IPS DF 6.9 (cell line): ENCODE results near the gene CILP.

Experiments
- DNase-seq: peaks from one replicate; pipeline ENCODE4 v3.0.0-alpha.2; 2013; ENCODE audit warnings: low read depth, low spot score
- H3K27ac ChIP-seq: one replicate; pipeline ENCODE4 v1.5.1; 2013; ENCODE audit warnings: low read length, control low read depth
- H3K27me3 ChIP-seq: 2 replicates; pipeline ENCODE4 v1.6.1; 2013; ENCODE audit warnings: mild to moderate bottlenecking, low read length; ENCODE audit not compliant: control insufficient read depth, insufficient read depth
- H3K36me3 ChIP-seq: 2 replicates; pipeline ENCODE4 v1.6.1; 2013; ENCODE audit warnings: low read length; ENCODE audit not compliant: control insufficient read depth, insufficient read depth
- H3K4me1 ChIP-seq: 2 replicates; pipeline ENCODE4 v1.6.1; 2013; ENCODE audit warnings: low read length; ENCODE audit not compliant: control insufficient read depth, insufficient read depth
- H3K4me3 ChIP-seq: 2 replicates; pipeline ENCODE4 v1.5.1; 2013; ENCODE audit warnings: mild to moderate bottlenecking, low read length
- H3K9me3 ChIP-seq: 2 replicates; pipeline ENCODE4 v1.6.1; 2013; ENCODE audit warnings: low read length, inconsistent platforms; ENCODE audit not compliant: control insufficient read depth, insufficient read depth
- WGBS: extraction: QIAGEN DNeasy Blood & Tissue Kit; methylation state at CpG from one replicate; pipeline ENCODE4 v1.1.7; 2013; ENCODE audit warnings: mixed read lengths, missing lambda C conversion rate; ENCODE audit not compliant: insufficient read length, insufficient coverage; 5-methylcytosine and 5-hydroxymethylcytosine counted together

Gene CILP

DNA sequence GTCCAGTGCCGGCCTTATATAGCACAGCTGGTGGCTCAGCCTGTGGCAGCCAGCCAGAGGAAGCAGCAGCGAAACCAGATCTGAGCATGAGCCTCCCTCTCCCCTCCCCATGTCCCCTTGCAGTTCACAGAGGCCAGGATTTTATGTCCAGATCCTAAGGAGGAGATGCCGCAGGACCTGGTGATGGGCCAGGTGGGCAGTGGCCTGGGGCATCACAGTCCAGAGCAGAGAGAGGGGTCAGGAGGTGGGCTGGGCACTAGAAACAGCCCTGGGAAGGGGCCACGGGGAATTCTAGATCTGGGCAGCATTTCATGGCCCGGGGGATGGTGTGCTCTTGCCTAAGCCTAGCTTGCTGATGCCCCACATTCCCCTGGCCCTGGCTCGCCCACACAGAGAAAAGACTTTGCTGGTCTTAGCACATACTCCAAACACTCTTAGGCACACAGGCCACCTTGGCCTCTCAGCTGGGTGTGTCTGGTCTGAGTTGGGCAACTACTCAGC lies 259 bp upstream of the CILP start:
- no CpG with 5 or more reads among the region's 6 CpGs for WGBS
- Histone ChIP-seq H3K27me3 (no peaks in the 10 kb centered on the region), H3K9me3 (no peaks in the 10 kb centered on the region), H3K27ac (no peak overlapping the region), H3K36me3 (no peaks in the 10 kb centered on the region), H3K4me3 (no peak overlapping the region), H3K4me1 (peaks cover 4% of the 10 kb centered on the region; the same call in 1 of the 2 replicates)
- DNase-seq, result no peak

DNA sequence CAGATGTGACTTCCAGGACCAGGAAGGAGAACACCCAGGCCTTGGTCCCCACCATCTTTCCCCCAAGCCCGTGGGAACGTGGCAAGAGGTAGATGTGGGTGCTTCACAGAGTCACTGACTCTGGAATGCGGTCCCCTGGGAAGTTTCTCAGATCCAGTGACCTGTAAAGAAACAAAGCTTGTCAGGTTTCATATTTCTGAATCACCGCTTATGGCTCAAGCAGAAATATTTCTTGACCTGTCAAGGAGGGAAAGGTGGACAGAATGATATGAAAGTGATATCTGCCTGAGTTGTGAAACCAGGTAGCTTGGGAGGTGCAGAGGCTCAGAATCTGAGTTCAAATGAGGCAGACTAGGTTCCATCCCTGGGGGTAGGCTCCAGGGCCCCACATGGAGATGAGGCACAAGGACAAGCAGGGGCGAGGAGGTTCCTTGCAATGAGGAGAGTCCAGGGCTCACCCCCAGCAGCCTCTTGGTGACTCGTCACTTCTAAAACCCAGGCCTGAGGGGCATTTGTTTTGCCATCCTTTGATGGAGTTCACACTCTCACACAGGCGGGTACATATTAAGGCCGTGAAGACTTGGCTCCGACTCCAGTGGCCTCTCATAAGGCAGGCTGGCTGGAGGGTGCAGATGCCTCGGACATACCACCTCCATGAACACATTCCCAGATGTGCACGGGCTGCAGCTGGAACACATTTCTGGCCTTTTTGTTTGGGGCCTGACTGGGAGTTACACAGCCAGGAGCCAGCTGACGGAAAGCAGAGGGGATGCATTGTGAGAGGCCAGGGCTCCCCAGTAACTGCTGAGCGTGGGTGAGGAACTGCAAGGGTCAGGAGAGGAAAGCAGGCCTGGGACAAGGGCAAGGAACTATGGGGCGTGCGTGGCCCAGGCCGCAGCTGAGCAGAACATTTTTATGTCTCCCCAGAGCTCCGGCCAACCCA lies 1.3 kb downstream of the CILP start:
- Histone ChIP-seq H3K36me3 (no peaks in the 10 kb centered on the region), H3K4me1 (peaks cover 4% of the 10 kb centered on the region; the same call in 1 of the 2 replicates), H3K27ac (no peak overlapping the region), H3K27me3 (no peaks in the 10 kb centered on the region), H3K9me3 (no peaks in the 10 kb centered on the region), H3K4me3 (no peak overlapping the region)
- no CpG with 5 or more reads among the region's 17 CpGs for WGBS
- no peak for DNase-seq

DNA sequence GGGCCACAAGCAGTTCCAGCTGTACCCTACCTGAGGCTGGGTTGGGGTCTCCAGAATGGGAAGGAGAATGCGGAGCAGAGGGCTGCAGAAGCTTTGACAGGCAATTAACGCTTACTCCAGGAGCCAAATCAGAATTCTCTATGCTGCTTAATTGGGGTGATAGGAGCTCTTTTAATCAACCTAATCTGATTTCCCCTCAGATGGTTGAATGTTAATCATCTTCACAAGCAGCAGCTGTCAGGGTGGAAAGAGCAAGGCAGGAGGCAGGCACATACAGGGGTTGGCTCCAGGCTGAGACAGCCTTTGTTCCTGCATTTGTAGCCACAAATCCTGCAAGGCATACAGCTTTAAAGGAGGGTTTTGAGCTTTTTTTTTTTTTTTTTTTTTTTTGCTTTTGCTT lies 2.6 kb downstream of the CILP start:
- H3K27ac ChIP-seq, result no peak overlapping the region
- no CpG with 5 or more reads among the region's 2 CpGs for WGBS
- H3K9me3 ChIP-seq, result no peaks in the 10 kb centered on the region
- H3K36me3 ChIP-seq, result no peaks in the 10 kb centered on the region
- H3K4me3 ChIP-seq, result no peak overlapping the region
- H3K27me3 ChIP-seq, result no peaks in the 10 kb centered on the region
- peaks cover 4% of the 10 kb centered on the region; the same call in 1 of the 2 replicates for H3K4me1 ChIP-seq
- DNase-seq, result no peak

DNA sequence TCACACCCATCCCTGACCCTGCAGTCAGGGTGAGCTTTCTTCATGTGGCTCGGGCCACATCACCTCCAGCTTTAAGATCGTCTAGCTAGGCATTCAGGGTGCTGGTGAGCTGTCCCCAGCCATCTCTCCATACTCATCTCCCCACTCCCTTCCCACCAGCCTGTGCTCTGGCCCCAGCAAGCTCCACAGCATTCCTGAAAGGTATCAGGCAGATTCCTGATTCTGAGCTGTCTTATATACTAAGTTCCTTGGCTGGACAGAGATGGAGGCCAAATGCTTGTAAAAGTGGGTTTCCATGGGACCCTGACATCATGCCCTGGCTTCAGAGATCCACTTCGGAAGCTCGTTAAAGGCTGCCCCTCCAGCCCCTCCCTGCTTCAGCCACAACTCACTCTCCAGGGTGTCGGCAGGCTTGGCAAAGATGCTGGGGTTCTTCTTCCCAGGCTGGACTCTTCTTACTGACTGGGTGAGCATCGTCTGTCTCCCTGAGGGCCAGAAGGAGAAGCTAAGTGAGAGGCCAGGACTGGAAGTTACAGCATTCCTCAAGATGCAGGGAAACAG lies 3.9 kb downstream of the CILP start:
- H3K4me1 ChIP-seq, result peaks cover 4% of the 10 kb centered on the region; the same call in 1 of the 2 replicates
- H3K36me3 ChIP-seq, result no peaks in the 10 kb centered on the region
- WGBS, result no CpG with 5 or more reads among the region's 6 CpGs
- DNase-seq, result no peak
- no peaks in the 10 kb centered on the region for H3K9me3 ChIP-seq
- H3K27ac ChIP-seq, result no peak overlapping the region
- no peak overlapping the region for H3K4me3 ChIP-seq
- no peaks in the 10 kb centered on the region for H3K27me3 ChIP-seq

DNA sequence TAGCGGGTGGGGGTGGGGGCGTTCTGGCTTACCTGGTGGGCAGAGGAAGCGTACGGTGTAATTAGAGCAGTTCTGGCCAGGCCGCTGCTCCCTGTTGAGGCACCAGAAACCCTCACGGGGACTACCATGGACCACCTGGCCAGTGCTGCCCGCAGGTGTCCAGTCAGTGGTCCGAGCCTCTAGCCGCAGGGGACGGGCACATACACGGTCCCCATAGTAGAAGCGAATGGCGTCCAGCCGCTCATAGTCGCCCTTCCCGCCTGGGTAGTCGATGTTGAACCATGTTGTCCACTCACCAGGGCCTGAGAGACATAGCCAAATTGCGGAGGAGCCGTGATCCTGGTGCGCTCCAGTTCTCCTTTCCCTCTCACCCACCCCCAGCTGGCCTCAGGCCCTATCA lies 4.5 kb downstream of the CILP start:
- H3K36me3 ChIP-seq, result no peaks in the 10 kb centered on the region
- no peak overlapping the region for H3K4me3 ChIP-seq
- no peaks in the 10 kb centered on the region for H3K9me3 ChIP-seq
- peaks cover 4% of the 10 kb centered on the region; the same call in 1 of the 2 replicates for H3K4me1 ChIP-seq
- no CpG with 5 or more reads among the region's 20 CpGs for WGBS
- no peak for DNase-seq
- H3K27me3 ChIP-seq, result no peaks in the 10 kb centered on the region
- H3K27ac ChIP-seq, result no peak overlapping the region

DNA sequence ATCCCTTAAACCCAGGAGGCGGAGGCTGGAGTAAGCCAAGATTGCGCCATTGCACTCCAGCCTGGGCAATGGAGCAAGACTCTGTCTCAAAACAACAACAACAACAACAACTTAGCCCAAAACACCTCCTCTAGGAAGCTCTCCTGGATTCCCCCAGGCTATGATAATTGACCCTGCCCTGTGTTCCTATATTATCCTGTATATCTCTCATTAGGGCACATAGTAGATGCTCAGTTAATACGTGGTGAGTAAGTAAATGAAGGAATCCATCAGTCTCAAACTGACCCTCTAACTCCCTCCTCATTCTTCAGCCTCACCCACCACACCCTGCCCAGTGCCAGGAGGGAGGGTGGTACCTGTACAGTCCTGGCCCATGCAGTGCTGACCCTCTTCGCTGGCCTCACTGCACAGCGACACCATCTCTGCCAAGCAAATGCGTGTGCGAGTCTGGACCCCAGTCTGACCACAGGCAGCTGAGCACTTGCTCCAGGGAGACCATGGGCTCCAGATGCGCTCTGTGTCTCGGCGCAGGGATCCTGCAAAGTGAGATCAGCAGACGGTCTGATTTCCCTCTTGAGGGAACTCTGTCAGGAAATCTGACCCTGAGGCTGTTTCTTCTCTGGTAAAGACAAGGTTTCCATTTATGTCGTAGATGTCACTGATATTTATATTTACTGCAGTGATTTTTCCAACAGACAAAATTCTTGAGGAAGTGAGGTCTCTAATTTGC lies 6.2 kb downstream of the CILP start:
- peaks cover under 1% of the 10 kb centered on the region; the same call in 1 of the 2 replicates for H3K4me1 ChIP-seq
- no peak overlapping the region for H3K27ac ChIP-seq
- DNase-seq, result no peak
- H3K27me3 ChIP-seq, result no peaks in the 10 kb centered on the region
- no peaks in the 10 kb centered on the region for H3K9me3 ChIP-seq
- H3K4me3 ChIP-seq, result no peak overlapping the region
- WGBS, result no CpG with 5 or more reads among the region's 12 CpGs
- no peaks in the 10 kb centered on the region for H3K36me3 ChIP-seq

DNA sequence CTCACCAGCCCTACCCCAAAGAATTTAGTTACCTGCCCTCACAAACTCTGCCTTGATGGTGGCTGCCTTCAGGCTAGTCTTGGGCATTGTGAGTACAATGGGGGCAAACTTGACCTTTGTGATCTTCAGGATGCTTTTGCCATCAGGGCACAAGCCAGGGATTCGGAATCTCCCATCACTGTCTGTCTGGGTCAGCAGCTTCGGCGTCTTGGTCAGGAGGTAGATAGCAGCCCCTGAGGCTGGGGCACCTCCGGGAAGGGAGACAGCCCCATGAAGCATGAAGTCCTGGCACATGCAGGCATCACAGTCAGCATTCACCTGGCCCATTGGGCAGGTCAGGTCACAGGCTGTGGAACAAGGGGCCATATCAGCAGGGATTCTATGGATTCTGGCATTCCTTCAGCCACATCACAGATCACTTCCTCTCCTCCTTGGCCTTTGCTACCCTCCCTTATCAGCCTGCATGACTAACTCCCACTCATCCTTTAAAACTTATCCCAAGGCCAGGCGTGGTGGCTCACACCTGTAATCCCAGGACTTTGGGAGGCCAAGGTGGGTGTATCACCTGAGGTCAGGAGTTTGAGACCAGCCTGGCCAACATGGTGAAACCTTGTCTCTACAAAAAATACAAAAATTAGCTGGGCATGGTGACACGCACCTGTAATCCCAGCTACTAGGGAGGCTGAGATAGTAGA lies 6.9 kb downstream of the CILP start:
- no peaks in the 10 kb centered on the region for H3K36me3 ChIP-seq
- DNase-seq, result no peak
- no peaks in the 10 kb centered on the region for H3K27me3 ChIP-seq
- no CpG with 5 or more reads among the region's 6 CpGs for WGBS
- H3K4me3 ChIP-seq, result no peak overlapping the region
- no peaks in the 10 kb centered on the region; the same call in 1 of the 2 replicates for H3K4me1 ChIP-seq
- H3K27ac ChIP-seq, result no peak overlapping the region
- no peaks in the 10 kb centered on the region for H3K9me3 ChIP-seq

DNA sequence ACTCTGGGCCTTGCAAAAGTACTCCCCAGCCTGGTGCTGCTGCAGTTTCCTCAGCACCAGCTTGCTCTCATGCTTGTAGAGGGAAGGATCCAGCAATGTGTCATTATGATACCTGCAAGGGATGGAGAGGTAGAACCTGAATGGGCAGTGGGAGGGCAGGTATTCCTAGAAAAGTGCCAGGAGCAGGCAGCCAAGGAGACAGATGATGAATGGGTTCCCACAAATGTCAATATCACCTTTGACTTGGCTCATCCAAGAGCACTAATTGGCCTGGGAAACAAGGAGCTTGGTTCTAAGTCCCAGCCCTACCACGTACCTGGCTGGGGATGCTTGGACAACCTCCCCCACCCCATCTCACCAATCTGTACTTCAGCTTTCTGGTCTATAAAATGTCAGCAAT lies 9.4 kb downstream of the CILP start:
- Histone ChIP-seq H3K4me1 (no peaks in the 10 kb centered on the region; the same call in 1 of the 2 replicates), H3K4me3 (no peak overlapping the region), H3K27me3 (no peaks in the 10 kb centered on the region), H3K9me3 (no peaks in the 10 kb centered on the region), H3K27ac (no peak overlapping the region), H3K36me3 (no peaks in the 10 kb centered on the region)
- WGBS, result no CpG with 5 or more reads among the region's 1 CpG
- DNase-seq, result no peak

DNA sequence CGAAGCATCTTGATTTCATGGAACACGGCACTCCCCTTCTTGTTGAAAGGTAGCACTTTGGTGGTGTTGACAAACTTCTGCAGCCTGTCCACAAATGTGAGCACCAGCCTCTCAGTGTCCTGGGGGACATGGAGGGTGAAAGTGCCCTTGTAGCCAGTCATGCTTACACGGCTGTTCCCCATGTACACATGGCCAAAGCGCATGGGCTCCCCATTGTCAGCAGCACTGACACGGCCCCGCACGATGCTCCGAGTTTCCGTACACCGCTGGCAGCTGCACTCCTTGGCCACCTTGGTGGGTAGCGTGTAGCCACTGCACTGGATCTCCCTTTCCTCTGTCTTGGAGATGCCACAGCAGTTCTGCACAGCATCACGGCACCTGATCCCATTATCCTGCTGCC lies 12.7 kb downstream of the CILP start:
- no CpG with 5 or more reads among the region's 12 CpGs for WGBS
- Histone ChIP-seq H3K4me1 (no peaks in the 10 kb centered on the region), H3K9me3 (no peaks in the 10 kb centered on the region), H3K27me3 (no peaks in the 10 kb centered on the region), H3K36me3 (no peaks in the 10 kb centered on the region), H3K27ac (no peak overlapping the region), H3K4me3 (no peak overlapping the region)
- DNase-seq, result no peak

DNA sequence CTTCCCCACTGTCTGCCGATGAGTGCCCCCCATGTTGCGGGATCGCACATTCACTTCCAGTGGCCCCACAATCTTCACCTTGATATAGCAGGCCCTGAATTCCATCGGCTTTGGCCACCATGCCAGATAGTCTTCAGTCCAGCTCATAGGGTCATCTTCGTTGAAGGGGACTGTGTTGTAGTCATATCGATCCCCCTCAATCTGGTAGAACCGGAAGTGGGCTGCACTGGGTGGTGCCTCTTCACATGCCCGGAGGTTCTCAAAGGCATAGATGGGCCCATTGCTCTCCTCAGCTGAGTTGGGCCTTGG lies 14.0 kb downstream of the CILP start:
- no peaks in the 10 kb centered on the region for H3K4me1 ChIP-seq
- H3K27me3 ChIP-seq, result no peaks in the 10 kb centered on the region
- H3K4me3 ChIP-seq, result no peak overlapping the region
- no peaks in the 10 kb centered on the region for H3K9me3 ChIP-seq
- H3K27ac ChIP-seq, result no peak overlapping the region
- DNase-seq, result no peak
- no peaks in the 10 kb centered on the region for H3K36me3 ChIP-seq
- no CpG with 5 or more reads among the region's 8 CpGs for WGBS
